Mucosa of stomach (tissue), 1 donor: ENCODE data around the gene NDUFB6.
"Not testable (repeated sequence)": the region's sequence is repeated elsewhere in the genome, so short reads cannot be mapped to it uniquely, and the experiment has no call there.

Experiments used
- H3K27me3 ChIP-seq: one replicate; pipeline ENCODE4 v1.7.0; 2013; ENCODE audit warnings: mild to moderate bottlenecking, low read length; ENCODE audit not compliant: control insufficient read depth, insufficient read depth
- H3K36me3 ChIP-seq: one replicate; pipeline ENCODE4 v1.7.0; 2013; ENCODE audit warnings: low read length; ENCODE audit not compliant: control insufficient read depth, insufficient read depth
- H3K4me1 ChIP-seq: one replicate; pipeline ENCODE4 v1.7.0; 2013; ENCODE audit warnings: mild to moderate bottlenecking, low read length; ENCODE audit not compliant: control insufficient read depth, insufficient read depth
- H3K4me3 ChIP-seq: one replicate; pipeline ENCODE4 v1.7.0; 2013; ENCODE audit warnings: low read length
- H3K9ac ChIP-seq: one replicate; pipeline ENCODE4 v1.7.0; 2013; ENCODE audit warnings: mild to moderate bottlenecking, low read length, moderate library complexity
- H3K9me3 ChIP-seq: one replicate; pipeline ENCODE4 v1.7.0; 2013; ENCODE audit warnings: mild to moderate bottlenecking, low read length, moderate library complexity; ENCODE audit not compliant: control insufficient read depth
- donor health status: Pancreatic carcinoma.

The NDUFB6 gene

DNA sequence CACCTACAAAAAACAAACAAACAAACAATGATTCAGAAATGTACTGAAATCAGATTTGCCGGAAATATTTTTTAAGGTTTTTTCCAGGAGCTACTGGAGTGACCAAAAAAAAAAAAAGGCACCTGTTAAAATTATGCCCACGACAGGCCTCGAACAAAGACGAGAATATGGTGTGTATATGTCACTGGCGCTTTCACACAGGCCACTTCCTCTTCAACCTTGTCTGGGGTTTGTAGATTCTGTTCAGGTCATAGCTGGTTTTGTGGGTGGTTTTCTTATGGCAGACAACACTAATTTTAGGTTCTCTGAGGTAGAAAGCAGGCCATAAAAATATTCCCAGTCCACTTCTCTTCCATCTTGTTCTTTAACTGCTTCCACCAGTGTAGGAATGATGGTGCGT, 7.0 kb downstream of the NDUFB6 start:
- no peaks in the 10 kb centered on the region for H3K36me3 ChIP-seq
- H3K9ac ChIP-seq = no peak overlapping the region

DNA sequence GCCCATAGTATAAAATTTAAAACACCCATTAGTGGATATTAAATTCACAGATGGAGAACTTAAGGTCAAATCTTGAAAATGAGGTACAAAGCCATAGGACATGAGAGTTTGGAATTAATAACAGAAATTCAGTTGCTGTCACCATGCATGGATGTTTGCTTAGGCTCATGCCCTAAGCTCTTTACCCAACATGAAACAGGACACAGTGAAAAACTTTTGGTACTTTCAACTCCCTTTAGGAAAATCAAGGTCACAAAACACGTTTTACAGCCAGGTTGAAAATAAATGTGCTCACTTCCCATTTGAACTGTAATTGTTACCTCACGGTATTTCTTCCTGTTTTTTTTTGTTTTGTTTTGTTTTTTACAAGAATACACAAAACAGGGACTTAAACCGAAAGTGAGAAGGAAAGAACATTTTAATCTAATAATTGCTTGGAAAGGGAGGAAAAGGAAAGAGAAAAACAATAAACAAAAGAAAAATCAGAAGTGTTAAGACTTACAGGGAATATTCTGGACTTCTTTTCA, 14.5 kb downstream of the NDUFB6 start:
- Histone ChIP-seq H3K27me3 (no peaks in the 10 kb centered on the region), H3K4me1 (no peaks in the 10 kb centered on the region), H3K9ac (no peak overlapping the region), H3K4me3 (no peak overlapping the region), H3K36me3 (no peaks in the 10 kb centered on the region), H3K9me3 (no peaks in the 10 kb centered on the region)

More for the DNA sequence above, 7.0 kb downstream of the NDUFB6 start:
- Histone ChIP-seq H3K9me3 (no peaks in the 10 kb centered on the region), H3K27me3 (no peaks in the 10 kb centered on the region), H3K4me3 (no peak overlapping the region), H3K4me1 (no peaks in the 10 kb centered on the region)

DNA sequence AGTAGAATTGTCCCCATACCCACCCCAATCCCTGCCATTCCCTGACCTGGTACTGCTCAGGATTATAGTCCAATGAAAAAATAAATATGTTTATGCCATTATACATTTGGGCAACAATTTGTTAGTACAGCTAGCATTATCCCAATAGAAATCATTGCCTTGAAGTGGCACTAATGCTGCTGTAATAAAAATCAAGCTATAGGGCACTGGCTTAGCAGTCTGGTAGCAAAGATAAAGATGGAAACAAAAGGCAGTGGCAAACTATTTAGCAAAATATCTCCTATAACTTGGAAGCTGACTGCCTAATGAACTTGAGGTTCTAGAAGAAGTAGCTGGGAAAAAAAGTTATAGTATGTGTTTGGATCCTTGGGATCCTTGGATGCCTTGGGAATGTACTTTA, 18.4 kb downstream of the NDUFB6 start:
- H3K9me3 ChIP-seq = no peaks in the 10 kb centered on the region
- H3K9ac ChIP-seq = no peak overlapping the region
- H3K4me1 ChIP-seq = peaks cover 8% of the 10 kb centered on the region
- no peaks in the 10 kb centered on the region for H3K27me3 ChIP-seq
- H3K4me3 ChIP-seq = no peak overlapping the region
- no peaks in the 10 kb centered on the region for H3K36me3 ChIP-seq

DNA sequence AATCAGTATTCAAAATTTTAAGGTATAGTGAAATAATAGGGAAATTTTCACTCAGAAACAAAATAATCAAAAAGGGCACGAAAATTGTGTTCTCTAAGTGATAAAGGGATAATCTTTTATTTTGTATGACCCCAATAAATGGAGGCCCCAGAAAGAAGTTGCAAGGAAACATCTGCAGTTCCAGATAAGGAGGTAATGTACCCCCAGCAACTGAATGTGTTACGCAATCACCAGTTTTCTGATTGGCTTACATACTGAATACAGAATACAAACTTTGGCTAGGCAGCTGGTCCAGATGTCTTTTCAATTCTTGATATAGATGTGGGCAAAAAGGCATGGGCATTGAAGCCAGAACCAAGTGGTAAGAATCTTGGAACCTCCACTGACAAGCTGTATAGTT, 18.9 kb downstream of the NDUFB6 start:
- no peak overlapping the region for H3K4me3 ChIP-seq
- H3K9me3 ChIP-seq = no peaks in the 10 kb centered on the region
- H3K27me3 ChIP-seq = no peaks in the 10 kb centered on the region
- no peaks in the 10 kb centered on the region for H3K36me3 ChIP-seq
- H3K4me1 ChIP-seq = peaks cover 8% of the 10 kb centered on the region
- H3K9ac ChIP-seq = no peak overlapping the region

DNA sequence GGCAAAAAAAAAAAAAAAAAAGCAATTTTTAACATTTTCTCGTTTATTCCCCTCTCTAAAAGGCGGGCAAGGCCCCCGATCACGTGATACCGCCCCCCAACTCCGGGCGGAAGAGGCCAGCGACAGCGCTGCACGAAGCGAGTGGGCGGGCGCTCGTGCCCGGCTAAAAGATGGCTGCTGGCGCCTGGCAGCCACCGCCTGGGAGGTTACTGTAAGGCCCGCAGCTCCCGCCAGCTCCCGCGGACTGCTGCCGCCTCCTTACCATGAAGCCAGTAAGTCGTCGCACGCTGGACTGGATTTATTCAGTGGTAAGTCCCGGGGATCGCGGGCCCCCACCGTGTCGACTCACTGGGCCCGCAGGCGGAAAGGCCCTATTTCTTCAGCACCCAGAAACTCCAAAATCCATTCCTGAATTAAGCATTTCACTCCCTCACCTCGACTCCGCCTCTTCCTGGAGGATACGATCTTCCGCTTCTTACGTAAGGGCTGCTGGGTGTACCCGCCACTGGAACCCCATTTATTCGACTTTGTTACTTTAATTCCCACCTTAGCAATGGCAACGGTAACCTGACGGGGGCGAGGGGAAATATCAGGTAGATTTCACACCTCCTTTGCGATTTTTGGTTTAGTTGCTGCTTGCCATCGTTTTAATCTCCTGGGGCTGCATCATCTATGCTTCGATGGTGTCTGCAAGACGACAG, 20.6 kb downstream of the NDUFB6 start, which contains the start of the genes SMIM27 and TOPORS:
Gene SMIM27 (plus strand): TSS at position 156 of the 701 bp plus-strand sequence. CDS start 108 bp downstream, at position 264.
Gene TOPORS (minus strand): TSS at position 415 of the 701 bp plus-strand sequence. CDS start 150 bp downstream, at position 265.
- H3K4me1 ChIP-seq = peaks cover 8% of the 10 kb centered on the region
- H3K36me3 ChIP-seq = no peaks in the 10 kb centered on the region
- H3K27me3 ChIP-seq = no peaks in the 10 kb centered on the region
- peak within 1 kb of the TSS; percentile 93 for H3K9ac ChIP-seq
- H3K4me3 ChIP-seq = peak within 1 kb of the TSS; percentile 91
- no peaks in the 10 kb centered on the region for H3K9me3 ChIP-seq

DNA sequence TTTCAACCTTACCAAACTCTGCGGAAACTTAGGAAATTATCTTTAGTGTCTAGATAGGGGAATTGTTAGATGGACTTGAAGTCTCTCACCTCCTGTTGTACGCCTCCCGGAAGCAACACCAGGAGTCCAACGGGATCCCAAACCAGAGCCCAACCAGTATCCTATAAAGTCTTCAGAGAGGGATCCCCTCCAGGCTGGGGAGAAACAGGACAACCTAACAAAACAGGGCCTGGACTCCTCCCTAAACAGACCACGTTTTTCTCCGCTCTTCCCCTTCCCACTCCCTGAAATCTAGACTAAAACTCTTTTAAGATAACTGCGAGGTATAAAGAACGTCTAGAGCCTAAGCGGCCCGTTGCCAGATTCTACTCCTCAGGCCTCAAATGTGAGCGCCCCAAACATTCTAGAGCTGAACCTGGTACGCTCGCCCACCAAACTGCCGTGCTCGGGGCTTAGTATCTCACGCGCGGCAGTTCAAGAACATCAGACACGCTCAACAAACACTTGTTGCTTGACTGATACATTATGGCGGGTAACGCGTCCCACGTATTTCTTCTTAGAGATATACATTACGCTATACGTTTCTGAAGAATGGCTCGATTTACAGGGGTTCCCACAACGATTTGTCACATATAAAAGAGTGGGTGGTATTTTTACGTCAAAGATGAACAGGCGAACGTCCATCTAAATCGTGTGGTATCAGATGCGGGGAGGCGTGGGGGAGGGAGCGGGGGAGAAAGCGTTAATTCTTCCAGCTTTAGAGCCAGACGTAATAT, 21.5 kb downstream of the NDUFB6 start:
- Histone ChIP-seq H3K4me3 (peak overlapping the region; percentile 91), H3K36me3 (no peaks in the 10 kb centered on the region), H3K4me1 (peaks cover 8% of the 10 kb centered on the region), H3K9me3 (no peaks in the 10 kb centered on the region), H3K27me3 (no peaks in the 10 kb centered on the region), H3K9ac (peak overlapping the region; percentile 93)

DNA sequence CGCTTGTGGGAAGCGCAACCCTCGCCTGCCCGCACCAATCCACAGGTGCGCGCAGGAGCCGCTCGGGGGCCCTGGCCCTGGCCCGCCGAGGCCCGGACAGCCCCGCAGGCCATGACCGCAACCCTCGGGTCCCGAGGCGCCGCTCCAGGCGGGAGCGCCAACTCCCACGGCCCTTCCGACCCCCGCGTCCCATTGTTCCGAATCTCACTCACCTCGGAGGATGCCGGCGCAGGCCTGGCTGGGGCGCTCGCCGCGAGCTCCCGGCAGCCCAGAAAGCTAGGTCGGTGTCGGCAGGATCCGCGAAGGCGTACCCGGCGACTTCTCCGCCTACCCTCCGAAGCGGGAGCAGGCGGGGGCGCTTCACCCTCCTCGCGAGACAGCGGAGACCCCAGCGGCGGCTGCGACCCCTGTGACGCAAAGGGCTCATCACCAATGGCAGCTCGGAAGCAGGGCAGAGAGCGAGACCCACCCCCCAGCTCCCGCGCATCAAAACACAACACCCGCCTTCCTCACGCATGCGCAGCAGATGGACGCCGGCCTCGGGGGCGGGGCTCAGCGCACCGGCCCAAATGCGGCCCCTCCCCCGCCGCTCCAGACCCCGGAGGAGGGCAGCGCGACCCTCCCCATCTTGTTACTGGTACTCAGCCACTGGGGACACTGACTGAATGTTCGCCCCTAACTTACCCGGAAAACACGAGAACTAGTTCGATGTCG, 22.2 kb downstream of the NDUFB6 start:
- Histone ChIP-seq H3K36me3 (no peaks in the 10 kb centered on the region), H3K4me1 (peaks cover 8% of the 10 kb centered on the region), H3K9ac (peak overlapping the region; percentile 93), H3K9me3 (no peaks in the 10 kb centered on the region), H3K4me3 (peak overlapping the region; percentile 91), H3K27me3 (no peaks in the 10 kb centered on the region)

DNA sequence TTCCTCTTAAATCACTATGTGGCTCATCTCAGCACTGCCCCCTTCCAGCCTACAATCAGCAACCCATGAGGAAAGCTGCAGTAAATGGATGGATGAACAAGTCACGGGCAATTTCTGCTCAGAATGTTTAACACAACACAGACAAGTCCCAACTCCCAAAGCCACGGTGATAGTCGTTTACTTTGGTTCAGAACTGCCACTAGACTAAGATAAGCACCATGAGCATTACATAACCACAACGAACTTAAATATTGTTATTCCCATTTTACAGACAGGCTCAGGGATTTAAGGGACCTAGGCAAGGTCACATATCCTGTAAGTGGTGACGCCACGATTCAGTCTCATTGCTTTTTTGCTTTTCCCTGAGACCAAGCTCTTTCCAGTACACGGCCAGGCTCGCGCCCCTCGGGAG, 22.8 kb downstream of the NDUFB6 start:
- H3K9me3 ChIP-seq = no peaks in the 10 kb centered on the region
- H3K36me3 ChIP-seq = no peaks in the 10 kb centered on the region
- no peaks in the 10 kb centered on the region for H3K27me3 ChIP-seq
- H3K4me1 ChIP-seq = peaks cover 8% of the 10 kb centered on the region
- peak overlapping the region; percentile 93 for H3K9ac ChIP-seq
- H3K4me3 ChIP-seq = peak overlapping the region; percentile 91

DNA sequence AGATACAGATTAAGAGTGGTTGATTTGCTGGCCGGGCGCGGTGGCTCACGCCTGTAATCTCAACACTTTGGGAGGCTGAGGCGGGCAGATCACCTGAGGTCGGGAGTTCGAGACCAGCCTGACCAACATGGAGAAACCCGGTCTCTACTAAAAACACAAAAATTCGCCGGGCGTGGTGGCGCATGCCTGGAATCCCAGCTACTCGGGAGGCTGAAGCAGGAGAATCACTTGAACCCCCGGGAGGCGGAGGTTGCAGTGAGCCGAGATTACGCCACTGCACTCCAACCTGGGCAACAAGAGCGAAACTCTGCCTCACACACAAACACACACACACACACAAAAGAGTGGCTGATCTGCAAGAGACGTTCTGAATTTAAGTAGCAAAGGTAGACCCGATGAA, 24.7 kb downstream of the NDUFB6 start:
- not testable (repeated sequence) for H3K4me1 ChIP-seq, H3K9ac ChIP-seq, H3K9me3 ChIP-seq, H3K27me3 ChIP-seq, H3K4me3 ChIP-seq, H3K36me3 ChIP-seq

DNA sequence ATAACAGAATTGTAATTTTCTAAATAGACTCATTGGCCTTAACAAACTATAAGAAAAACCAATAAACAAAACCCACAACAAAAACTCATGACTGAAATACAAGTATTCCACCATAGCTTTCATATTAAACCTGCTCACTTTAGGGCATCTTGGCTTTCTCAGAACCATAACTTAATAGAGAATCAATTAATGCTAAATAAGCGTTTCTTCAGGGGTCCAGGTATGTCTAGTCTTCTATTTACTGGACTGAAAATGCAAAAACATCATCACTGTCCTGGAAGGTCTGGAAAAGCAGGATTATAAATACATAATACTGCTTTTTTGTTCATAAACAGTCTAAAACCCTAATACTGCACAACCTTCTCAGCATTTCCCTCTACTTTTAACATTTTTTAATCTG, 27.1 kb downstream of the NDUFB6 start:
- Histone ChIP-seq H3K4me1 (peaks cover 8% of the 10 kb centered on the region), H3K36me3 (peaks cover 9% of the 10 kb centered on the region), H3K4me3 (no peak overlapping the region), H3K9me3 (no peaks in the 10 kb centered on the region), H3K27me3 (no peaks in the 10 kb centered on the region), H3K9ac (no peak overlapping the region)

DNA sequence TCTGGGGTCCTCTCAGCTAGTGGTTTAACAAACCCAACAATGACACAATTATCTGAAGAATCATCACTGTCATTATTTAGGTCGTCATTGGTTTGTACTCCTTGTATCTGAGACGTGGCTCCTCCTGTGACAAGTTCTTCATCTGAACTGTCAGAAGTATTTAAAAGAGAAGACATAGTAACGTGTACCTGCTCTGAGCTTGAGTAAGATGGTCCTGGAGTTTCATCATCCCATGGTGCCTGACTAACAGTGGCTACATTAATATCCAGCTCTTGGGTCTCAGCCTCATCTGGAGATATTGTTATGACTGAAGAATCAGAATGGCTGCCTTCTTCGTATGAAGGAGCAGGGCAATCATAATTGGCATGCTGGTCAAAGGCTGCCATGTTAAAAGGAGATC, 29.9 kb downstream of the NDUFB6 start:
- Histone ChIP-seq H3K27me3 (no peaks in the 10 kb centered on the region), H3K4me3 (no peak overlapping the region), H3K9ac (no peak overlapping the region), H3K4me1 (no peaks in the 10 kb centered on the region), H3K9me3 (no peaks in the 10 kb centered on the region), H3K36me3 (peaks cover 12% of the 10 kb centered on the region)

DNA sequence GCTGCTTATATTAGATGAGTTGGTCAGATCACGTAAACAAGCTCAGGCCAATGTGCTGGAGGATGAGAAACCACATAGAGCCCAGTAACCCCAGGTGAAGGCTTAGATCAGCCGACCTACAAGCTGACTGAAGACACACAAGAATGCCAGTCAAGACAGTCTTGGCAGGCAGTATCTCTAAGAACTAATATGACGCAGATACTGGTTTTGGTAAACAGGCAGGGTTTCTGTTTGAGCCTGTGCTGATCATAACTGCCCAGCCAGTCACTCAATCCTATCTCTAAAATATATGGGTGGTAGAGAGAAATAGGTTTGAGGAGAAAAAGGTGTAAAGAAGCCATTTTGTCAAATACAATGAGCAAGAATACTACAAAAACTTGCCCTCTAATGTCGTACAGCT, 39.1 kb downstream of the NDUFB6 start:
- no peaks in the 10 kb centered on the region for H3K27me3 ChIP-seq
- no peaks in the 10 kb centered on the region for H3K4me1 ChIP-seq
- no peak overlapping the region for H3K9ac ChIP-seq
- no peak overlapping the region for H3K4me3 ChIP-seq
- H3K9me3 ChIP-seq = no peaks in the 10 kb centered on the region
- H3K36me3 ChIP-seq = no peaks in the 10 kb centered on the region
